DOHH2 (cell line): ENCODE results near the gene GAS2L3.

ENCODE experiments used
- H3F3A ChIP-seq: fragments of 200-600 bp; sonication (generic), shearing (Covaris generic); 2 replicates; pipeline ENCODE4 v1.6.0; 2016; ENCODE audit warnings: antibody characterized with exemption, mild to moderate bottlenecking; ENCODE audit not compliant: control insufficient read depth, insufficient read depth
- H3K27ac ChIP-seq: fragments of 200-600 bp; sonication (generic); 2 replicates; pipeline ENCODE4 v1.5.1; 2014; ENCODE audit warnings: low read depth, mild to moderate bottlenecking, low read length, moderate library complexity
- H3K27me3 ChIP-seq: fragments of 200-600 bp; sonication (generic); 2 replicates; pipeline ENCODE4 v1.6.1; 2014; ENCODE audit warnings: mild to moderate bottlenecking, low read length, mixed read lengths; ENCODE audit not compliant: control insufficient read depth
- H3K36me3 ChIP-seq: fragments of 200-600 bp; sonication (generic); 2 replicates; pipeline ENCODE4 v1.6.1; 2014; ENCODE audit warnings: mild to moderate bottlenecking, low read length, moderate library complexity, mixed read lengths; ENCODE audit not compliant: control insufficient read depth
- H3K4me1 ChIP-seq: fragments of 200-600 bp; sonication (generic); 2 replicates; pipeline ENCODE4 v1.6.1; 2014; ENCODE audit warnings: mild to moderate bottlenecking, low read length, mixed read lengths; ENCODE audit not compliant: control insufficient read depth
- H3K4me2 ChIP-seq: fragments of 200-600 bp; sonication (generic); 2 replicates; pipeline ENCODE4 v1.6.0; 2014; ENCODE audit warnings: mild to moderate bottlenecking, low read length, moderate library complexity
- H3K4me3 ChIP-seq: fragments of 200-600 bp; sonication (generic); 2 replicates; pipeline ENCODE4 v1.5.1; 2014; ENCODE audit warnings: mild to moderate bottlenecking, low read length, mixed read lengths
- H3K79me2 ChIP-seq: fragments of 200-600 bp; sonication (generic); 2 replicates; pipeline ENCODE4 v1.6.1; 2014; ENCODE audit warnings: mild to moderate bottlenecking, low read length, mixed read lengths; ENCODE audit not compliant: control insufficient read depth
- H3K9me2 ChIP-seq: fragments of 200-600 bp; sonication (generic); replicated peaks from 2 replicates; pipeline ENCODE4 v1.6.1; 2014; ENCODE audit warnings: mild to moderate bottlenecking, low read length, mixed read lengths; ENCODE audit not compliant: control insufficient read depth
- H3K9me3 ChIP-seq: fragments of 200-600 bp; sonication (generic); 2 replicates; pipeline ENCODE4 v1.6.1; 2014; ENCODE audit warnings: antibody characterized with exemption, low read length, mixed read lengths; ENCODE audit not compliant: control insufficient read depth, insufficient read depth
- H4K20me1 ChIP-seq: fragments of 200-600 bp; sonication (generic); 2 replicates; pipeline ENCODE4 v1.6.0; 2014; ENCODE audit warnings: low read depth, mild to moderate bottlenecking, antibody characterized with exemption, low read length, moderate library complexity; ENCODE audit not compliant: control insufficient read depth, insufficient read depth
- CTCF ChIP-seq: fragments of 200-600 bp; sonication (generic); IDR thresholded peaks from one replicate; pipeline ENCODE4 v1.5.1; 2014; ENCODE audit warnings: antibody characterized with exemption, mild to moderate bottlenecking, low read depth, low read length; ENCODE audit not compliant: poor library complexity, severe bottlenecking
- EZH2phosphoT487 ChIP-seq: fragments of 200-600 bp; sonication (generic); IDR thresholded peaks from 2 replicates; pipeline ENCODE4 v1.6.1; 2017; ENCODE audit warnings: borderline replicate concordance, mild to moderate bottlenecking, antibody characterized with exemption, low read length, moderate library complexity, mixed read lengths

Gene GAS2L3

GRCh38 chr12:100564090-100564489 is 9.4 kb upstream of the GAS2L3 start:
- Histone ChIP-seq H3K9me3 (no peaks in the 10 kb centered on the region), H3K36me3 (no peaks in the 10 kb centered on the region), H3K27me3 (no peaks in the 10 kb centered on the region), H3K4me1 (no peaks in the 10 kb centered on the region), H4K20me1 (no peaks in the 10 kb centered on the region), H3K79me2 (no peaks in the 10 kb centered on the region), H3K27ac (no peak overlapping the region), H3K9me2 (no peaks in the 10 kb centered on the region), H3K4me2 (no peak overlapping the region), H3F3A (no peaks in the 10 kb centered on the region), H3K4me3 (no peak overlapping the region)
- TF ChIP-seq EZH2phosphoT487, result no peak
- no peak for TF ChIP-seq CTCF

- no peak for TF ChIP-seq EZH2phosphoT487
- no peaks in the 10 kb centered on the region for H3K36me3 ChIP-seq
Observed at GRCh38 chr12:100564905-100565467, 8.5 kb upstream of the GAS2L3 start.

GRCh38 chr12:100565987-100566545 is 7.4 kb upstream of the GAS2L3 start:
- Histone ChIP-seq H3F3A (no peaks in the 10 kb centered on the region), H3K4me3 (no peak overlapping the region), H3K27me3 (no peaks in the 10 kb centered on the region), H3K36me3 (no peaks in the 10 kb centered on the region), H3K9me2 (no peaks in the 10 kb centered on the region), H4K20me1 (no peaks in the 10 kb centered on the region), H3K4me2 (no peak overlapping the region), H3K79me2 (no peaks in the 10 kb centered on the region), H3K4me1 (no peaks in the 10 kb centered on the region), H3K9me3 (no peaks in the 10 kb centered on the region), H3K27ac (no peak overlapping the region)
- TF ChIP-seq CTCF (no peak), EZH2phosphoT487 (no peak)

More at GRCh38 chr12:100564905-100565467, 8.5 kb upstream of the GAS2L3 start:
- Histone ChIP-seq H3K4me1 (no peaks in the 10 kb centered on the region), H4K20me1 (no peaks in the 10 kb centered on the region), H3K9me3 (no peaks in the 10 kb centered on the region), H3F3A (no peaks in the 10 kb centered on the region), H3K4me3 (no peak overlapping the region), H3K9me2 (no peaks in the 10 kb centered on the region), H3K4me2 (no peak overlapping the region), H3K27me3 (no peaks in the 10 kb centered on the region), H3K79me2 (no peaks in the 10 kb centered on the region), H3K27ac (no peak overlapping the region)

- Histone ChIP-seq H3K4me1 (no peaks in the 10 kb centered on the region), H3K36me3 (no peaks in the 10 kb centered on the region), H3K27ac (no peak overlapping the region), H3K9me3 (no peaks in the 10 kb centered on the region), H3K9me2 (no peaks in the 10 kb centered on the region), H4K20me1 (no peaks in the 10 kb centered on the region), H3K4me2 (no peak overlapping the region), H3K27me3 (no peaks in the 10 kb centered on the region), H3K4me3 (no peak overlapping the region), H3F3A (no peaks in the 10 kb centered on the region), H3K79me2 (no peaks in the 10 kb centered on the region)
- TF ChIP-seq EZH2phosphoT487 (no peak), CTCF (no peak)
Observed at GRCh38 chr12:100566887-100567637, 6.4 kb upstream of the GAS2L3 start.
